IMR-90 (cell line): ENCODE data around the gene ANKRD63.

ENCODE experiments used
- CEBPB ChIP-seq: IDR thresholded peaks from 2 replicates; pipeline ENCODE4 v1.6.1; 2012; ENCODE audit warnings: low read depth, low read length, improper control_type of control experiment
- FOS ChIP-seq: fragments of 150-350 bp; IDR thresholded peaks from 2 replicates; pipeline ENCODE4 v1.6.1; 2016; ENCODE audit warnings: low read depth, low read length
- POLR2A ChIP-seq: IDR thresholded peaks from 2 replicates; pipeline ENCODE4 v1.6.1; 2012; ENCODE audit warnings: mild to moderate bottlenecking, low read depth, low read length
- RFX5 ChIP-seq: IDR thresholded peaks from 2 replicates; pipeline ENCODE4 v1.8.0; 2012; ENCODE audit warnings: low read depth, mild to moderate bottlenecking, low read length, moderate library complexity
- TF ChIP-seq, protein P1 (sequence below): fragments of 150-350 bp; IDR thresholded peaks from 2 replicates; pipeline ENCODE4 v1.6.1; 2017; ENCODE audit warnings: mild to moderate bottlenecking, antibody characterized with exemption, low read length, low read depth

DNA sequence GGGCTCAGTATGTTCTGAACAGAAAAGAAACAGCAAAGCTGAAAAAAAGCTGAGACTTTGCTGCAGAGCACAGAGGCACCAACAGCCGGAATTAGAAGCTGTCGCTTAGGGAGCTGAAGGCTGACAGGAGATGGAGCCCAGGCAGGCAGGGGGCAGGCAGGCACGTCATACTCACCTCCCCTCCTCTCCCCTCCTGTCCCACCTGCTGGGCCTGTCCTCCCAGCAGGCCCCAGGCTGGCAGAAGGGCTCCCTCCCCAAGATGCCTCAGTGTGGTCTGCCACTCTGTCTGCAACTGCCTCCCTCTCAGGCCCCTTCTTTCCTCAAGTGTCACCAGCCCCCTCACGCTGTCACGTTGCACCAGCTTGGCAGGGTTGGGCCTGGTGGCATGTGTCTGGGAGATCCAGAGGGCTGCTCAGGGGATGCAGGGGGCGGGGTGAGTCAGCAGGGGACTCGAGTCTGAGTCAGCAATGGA is 3.2 kb upstream of the ANKRD63 start:
- TF ChIP-seq RFX5: no peak
- TF ChIP-seq FOS: 0 out of 2 replicates have a peak, but pooled peaks have one; percentile 7
- TF ChIP-seq CEBPB: no peak
- TF ChIP-seq, protein P1, sequence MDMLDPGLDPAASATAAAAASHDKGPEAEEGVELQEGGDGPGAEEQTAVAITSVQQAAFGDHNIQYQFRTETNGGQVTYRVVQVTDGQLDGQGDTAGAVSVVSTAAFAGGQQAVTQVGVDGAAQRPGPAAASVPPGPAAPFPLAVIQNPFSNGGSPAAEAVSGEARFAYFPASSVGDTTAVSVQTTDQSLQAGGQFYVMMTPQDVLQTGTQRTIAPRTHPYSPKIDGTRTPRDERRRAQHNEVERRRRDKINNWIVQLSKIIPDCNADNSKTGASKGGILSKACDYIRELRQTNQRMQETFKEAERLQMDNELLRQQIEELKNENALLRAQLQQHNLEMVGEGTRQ: no peak
- no peak for TF ChIP-seq POLR2A
